NCI-H1930 (cell line): ENCODE results near the gene EEF1G.
"Not testable (repeated sequence)": the region's sequence is repeated elsewhere in the genome, so short reads cannot be mapped to it uniquely, and the experiment has no call there.

ENCODE experiments used
- DNase-seq, 2 experiments: peaks; one replicate each; lab custom pipeline; 2025; lab: John Stamatoyannopoulos, UW

Gene EEF1G

GRCh38 chr11:62554387-62555167 lies 19.1 kb downstream of the EEF1G start:
- no peak for DNase-seq

DNA sequence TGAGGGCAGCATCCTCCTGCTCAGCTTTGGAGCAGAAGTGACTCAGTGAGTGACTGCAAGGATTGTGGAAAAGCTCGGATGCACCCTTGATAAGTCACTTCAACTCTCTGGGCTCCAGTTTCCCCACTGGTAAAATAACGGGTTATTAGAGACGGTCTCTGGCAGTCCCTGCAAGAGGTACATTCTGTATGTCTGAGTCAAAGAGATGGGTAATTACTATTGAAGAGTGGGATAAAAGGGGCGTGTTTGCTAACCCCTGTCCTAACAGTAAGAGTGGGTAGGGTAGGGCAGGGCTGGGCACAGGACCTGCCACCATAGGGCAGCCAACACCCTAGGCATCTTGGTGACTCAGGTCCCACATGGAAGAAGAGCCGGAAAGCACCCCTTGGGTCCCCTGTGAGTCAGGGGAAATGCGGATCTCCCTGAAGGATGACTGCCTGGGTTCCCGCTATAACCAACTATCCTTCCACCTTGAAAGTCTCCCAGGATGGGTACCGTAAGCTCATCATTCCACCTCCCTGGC lies 19.8 kb downstream of the EEF1G start:
- DNase-seq = no peak

DNA sequence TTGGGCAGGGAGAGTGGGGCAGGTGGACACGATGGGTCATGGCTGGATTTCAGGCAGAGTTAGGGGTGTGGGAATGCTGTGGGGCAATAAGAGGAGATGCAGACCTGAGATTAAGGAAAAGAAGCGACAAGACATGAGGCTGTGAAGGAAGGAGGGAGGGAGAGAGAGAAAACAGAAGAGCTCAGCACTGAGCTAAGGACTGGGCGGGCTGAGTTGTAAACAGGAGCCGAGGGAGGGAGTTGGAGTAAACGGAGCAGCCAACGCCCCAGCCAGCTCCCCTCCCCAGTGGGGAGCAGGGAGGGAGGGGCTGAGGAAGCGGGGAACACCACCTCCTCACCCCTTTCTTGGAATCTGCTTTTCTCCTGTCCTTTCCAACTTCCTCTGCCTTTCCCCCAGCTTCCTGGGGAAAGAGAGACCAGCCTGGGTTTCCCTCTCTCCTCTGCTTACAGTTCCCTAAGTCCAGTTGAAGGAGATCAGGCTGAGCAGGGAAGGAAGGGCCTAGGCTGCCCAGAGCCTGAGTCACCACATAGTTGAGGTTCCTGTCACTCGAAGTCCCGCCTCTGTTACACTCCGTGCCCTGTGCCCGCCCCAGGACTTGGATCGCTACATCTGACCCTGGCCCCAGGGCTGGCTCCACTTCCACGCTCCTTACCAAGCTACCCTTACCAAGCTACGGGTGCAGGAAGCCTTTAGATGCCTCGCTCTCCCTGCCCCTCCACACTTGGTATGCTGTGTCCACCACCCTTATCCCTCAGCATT lies 20.4 kb downstream of the EEF1G start:
- no peak for DNase-seq

DNA sequence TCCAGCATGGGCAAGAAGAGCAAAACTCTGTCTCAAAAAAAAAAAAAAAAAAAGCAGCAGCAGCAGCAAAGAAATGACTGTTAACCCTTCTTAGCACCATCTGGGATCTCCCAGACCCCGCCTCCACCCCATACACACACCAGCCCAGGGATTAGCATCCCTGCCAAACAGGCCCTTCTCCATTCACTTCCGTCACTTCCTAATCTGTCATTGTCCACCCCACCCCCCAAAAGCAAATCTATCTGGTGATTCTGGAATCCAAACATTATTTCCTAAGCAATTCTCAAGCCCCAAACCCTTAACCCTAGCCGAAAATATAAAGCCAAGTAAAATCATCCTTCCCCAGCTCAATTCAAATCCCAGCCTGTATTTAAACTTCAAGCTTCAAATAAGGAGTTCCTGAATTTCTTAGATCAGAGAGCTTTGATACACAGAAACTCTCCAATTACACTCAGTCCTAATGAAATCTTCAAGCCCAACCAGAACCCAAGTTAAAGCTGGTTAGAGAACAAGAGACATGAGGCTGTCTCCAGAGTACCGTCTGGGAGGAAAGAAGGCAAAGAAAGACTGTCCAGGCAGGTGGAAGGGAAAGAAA lies 21.1 kb downstream of the EEF1G start:
- no peak for DNase-seq

DNA sequence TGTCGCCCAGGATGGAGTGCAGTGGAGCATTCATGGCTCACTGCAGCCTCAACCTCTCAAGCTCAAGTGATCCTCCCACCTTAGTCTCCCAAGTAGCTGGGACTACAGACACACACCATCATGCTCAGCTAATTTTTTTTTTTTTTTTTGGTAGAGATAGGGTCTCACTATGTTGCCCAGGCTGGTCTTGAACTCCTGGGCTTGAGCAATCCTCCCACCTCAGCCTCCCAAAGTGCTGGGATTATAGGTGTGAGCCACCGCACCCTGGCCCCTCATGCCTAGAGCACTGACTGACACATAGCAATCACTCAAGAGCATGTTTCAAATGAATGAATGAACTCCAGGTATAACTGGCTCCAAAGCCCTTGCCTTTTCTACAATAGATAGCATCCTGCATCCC lies 23.2 kb downstream of the EEF1G start:
- DNase-seq = not testable (repeated sequence)

DNA sequence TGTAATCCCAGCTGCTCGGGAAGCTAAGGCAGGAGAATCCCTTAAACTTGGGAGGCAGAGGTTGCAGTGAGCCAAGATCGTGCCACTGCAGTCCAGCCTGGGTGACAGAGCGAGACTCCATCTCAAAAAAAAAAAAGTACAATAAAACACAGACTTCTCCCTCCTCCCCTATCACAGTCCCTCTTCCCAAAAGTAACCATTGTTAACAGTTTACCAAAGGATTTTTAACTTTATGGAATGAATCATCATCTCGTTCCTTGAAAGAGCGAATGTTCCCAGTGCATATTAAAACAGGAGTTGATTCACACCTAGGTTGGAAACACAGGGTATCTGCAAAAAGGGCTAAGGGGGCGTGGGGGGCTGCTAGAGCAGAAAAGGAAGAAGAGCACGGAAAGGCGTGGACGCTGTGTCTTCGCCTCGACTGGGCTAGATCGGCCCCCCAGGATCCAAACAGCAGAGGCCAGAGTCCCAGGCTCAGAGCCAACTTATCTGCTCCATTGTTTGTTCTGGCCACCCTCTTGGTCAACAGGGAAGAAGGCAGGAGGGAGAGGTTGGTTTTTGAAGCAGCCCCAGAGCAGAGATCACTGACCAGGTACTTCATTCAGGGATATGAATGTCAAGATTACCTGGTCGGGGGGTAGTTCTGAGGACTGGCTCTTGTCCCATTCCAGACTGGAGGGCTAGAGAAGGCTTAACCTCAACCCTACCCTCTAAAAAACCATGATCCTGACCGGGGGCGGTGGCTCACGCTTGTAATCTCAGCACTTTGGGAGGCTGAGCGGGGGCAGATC lies 25.0 kb downstream of the EEF1G start:
- DNase-seq = no peak

GRCh38 chr11:62547691-62548281 lies 25.9 kb downstream of the EEF1G start:
- no peak for DNase-seq

GRCh38 chr11:62546929-62547625 lies 26.6 kb downstream of the EEF1G start:
- no peak for DNase-seq

- DNase-seq = no peak
These were observed 27.3 kb downstream of the EEF1G start, which contains the start of gene AHNAK for GRCh38 chr11:62546244-62546928. AHNAK (minus strand) TSS chr11:62546806; CDS start chr11:62536098, 10,708 bp downstream.

DNA sequence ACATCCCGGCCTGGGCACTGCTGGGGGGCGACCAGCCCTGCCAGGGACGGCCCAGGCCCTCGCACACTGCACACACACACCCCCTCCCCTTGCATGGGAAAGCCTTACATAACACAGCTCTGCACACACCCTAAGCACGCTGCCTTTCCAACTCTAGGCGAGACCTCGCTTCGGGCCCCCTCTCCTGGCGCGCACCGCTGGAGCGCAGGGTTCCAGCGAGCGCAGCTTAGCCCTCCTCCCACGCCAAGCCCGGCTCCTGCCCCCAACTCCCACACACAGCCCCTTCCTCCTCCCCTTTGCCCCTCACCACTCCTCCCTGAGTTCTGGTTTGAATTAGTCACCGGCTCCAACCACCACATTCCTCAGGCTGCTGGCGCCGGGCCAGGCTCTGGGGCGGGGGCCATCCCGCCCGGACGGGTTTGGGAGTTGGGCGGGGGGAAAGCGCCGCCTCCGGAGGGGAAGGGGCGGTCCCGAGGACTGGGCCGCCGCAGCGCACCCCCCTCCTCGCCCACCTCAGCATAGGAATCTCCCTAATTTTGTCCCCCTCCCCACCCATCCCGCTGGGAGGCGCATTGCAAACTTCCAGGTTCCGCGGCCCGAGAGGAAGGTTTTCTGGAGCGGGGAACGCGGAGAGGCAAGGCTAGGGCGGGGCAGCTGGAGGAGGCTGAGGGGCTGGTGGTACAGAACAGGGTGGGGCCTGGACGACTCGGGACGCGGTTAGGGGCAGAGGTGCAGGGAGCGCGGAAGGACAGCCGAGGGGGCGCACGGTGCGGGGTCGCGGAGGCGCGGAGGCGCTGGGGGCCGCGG lies 28.1 kb downstream of the EEF1G start:
- DNase-seq = no peak

DNA sequence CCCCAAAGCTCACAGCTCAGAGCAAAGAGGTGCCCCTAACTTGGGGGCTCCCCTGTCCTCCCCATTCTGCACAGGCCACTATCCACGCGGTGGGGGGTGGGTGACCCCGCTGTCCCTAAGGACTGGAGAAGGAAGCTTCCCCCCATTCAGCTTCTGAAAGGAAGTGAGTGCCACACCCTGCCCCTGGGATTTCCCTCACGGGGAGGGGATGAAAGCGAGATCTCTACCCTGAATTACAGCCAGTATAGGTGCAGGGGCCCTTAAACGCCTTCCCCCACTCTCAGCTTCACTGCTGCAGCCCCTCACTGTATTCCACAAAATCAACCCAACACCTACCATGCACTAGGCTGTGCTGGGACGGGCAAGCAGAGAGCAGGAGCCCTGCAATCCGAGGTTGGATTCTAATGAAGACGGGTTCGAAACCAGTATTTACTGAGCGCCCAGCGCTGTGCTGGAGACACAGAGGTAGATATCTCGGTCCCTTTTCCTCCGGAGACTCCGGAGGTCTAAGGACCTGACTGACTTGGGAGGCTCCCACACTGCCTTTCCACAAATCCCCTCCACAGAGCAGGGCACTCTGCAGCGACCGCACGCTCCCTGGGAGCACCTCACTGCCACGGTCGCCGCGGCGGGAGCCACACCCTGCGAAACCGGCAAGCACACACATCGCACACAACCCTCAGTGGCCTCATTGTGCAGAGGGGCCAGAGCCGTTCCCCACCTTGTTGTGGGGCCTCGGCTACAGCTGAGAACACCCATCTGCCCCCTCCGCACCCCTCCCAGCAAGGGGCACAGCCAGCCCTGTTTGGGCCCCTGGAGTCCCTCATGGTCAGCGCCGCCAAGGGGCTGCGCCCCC lies 28.9 kb downstream of the EEF1G start:
- no peak for DNase-seq

- no peak for DNase-seq
These were observed 29.8 kb downstream of the EEF1G start for GRCh38 chr11:62543680-62544444.

DNA sequence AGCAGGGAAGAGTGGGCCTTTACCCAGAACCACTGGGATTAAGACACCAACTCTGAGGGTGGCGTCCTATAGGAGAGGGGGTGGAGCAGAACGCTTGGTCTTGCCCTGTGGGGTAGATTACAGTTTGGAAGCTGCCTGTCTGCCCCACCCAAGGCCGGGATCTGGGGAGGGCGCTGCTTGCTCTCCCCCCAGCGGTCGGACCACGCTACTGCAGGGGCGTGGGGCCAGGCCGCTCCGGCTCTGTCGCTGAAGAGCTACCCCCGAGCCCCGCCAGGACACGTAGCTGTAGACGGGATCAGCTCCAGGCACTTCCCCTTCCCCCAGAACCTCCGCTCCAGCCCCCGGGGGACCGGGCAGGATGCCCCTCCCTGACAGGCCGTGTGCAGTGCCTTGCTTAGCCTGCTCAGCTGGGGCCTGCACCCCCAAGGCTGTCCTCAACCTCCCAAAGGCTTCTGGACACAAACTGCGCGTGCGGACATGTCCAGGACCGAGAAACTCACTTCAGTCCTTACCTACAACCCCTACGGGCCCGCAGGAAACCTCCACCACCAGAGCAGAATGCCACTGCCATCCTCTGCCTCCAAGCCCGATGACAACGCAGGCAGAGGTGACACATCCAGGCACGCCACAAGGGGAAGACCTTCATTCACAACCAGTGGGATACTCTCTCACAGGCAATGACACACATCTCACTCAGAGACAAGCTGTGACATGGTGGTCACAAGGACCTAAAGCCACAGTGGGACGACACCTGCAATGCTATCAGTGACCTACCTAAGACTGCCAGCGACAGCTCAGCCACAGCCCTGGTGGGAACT lies 30.7 kb downstream of the EEF1G start:
- DNase-seq = peak in 1 of 2 experiments; percentile 15

GRCh38 chr11:62542111-62542745 lies 31.5 kb downstream of the EEF1G start:
- DNase-seq = no peak

GRCh38 chr11:62540804-62541701 lies 32.6 kb downstream of the EEF1G start:
- no peak for DNase-seq
